Measurements from ENCODE around the gene PSMD13.

PSMD13 gene

GRCh38 chr11:208917-209260 lies 27.9 kb upstream of the PSMD13 start:
- H3K9me3 Mint-ChIP-seq = no peaks in the 10 kb centered on the region
- H3K36me3 Mint-ChIP-seq (ENCODE audit: low read depth) = peaks cover 42% of the 10 kb centered on the region
- H3K27me3 Mint-ChIP-seq (ENCODE audit: low read depth) = no peaks in the 10 kb centered on the region
- H3K27ac Mint-ChIP-seq = peak overlapping the region; percentile 99
- DNase-seq (ENCODE audit: low spot score) = no peak
- H3K4me3 Mint-ChIP-seq = peak overlapping the region; percentile 93
- peaks cover 17% of the 10 kb centered on the region for H3K4me1 Mint-ChIP-seq (ENCODE audit: low read depth)

GRCh38 chr11:209275-210121 lies 27.3 kb upstream of the PSMD13 start:
- H3K4me1 Mint-ChIP-seq (ENCODE audit: low read depth) = peaks cover 16% of the 10 kb centered on the region
- no peak for DNase-seq (ENCODE audit: low spot score)
- peak overlapping the region; percentile 93 for H3K4me3 Mint-ChIP-seq
- H3K9me3 Mint-ChIP-seq = no peaks in the 10 kb centered on the region
- peak overlapping the region; percentile 99 for H3K27ac Mint-ChIP-seq
- no peaks in the 10 kb centered on the region for H3K27me3 Mint-ChIP-seq (ENCODE audit: low read depth)
- peaks cover 41% of the 10 kb centered on the region for H3K36me3 Mint-ChIP-seq (ENCODE audit: low read depth)

GRCh38 chr11:210122-210802 lies 26.5 kb upstream of the PSMD13 start:
- peak overlapping the region; percentile 93 for H3K4me3 Mint-ChIP-seq
- no peaks in the 10 kb centered on the region for H3K27me3 Mint-ChIP-seq (ENCODE audit: low read depth)
- peaks cover 45% of the 10 kb centered on the region for H3K36me3 Mint-ChIP-seq (ENCODE audit: low read depth)
- H3K27ac Mint-ChIP-seq = peak overlapping the region; percentile 67
- DNase-seq (ENCODE audit: low spot score) = no peak
- peaks cover 14% of the 10 kb centered on the region for H3K4me1 Mint-ChIP-seq (ENCODE audit: low read depth)
- H3K9me3 Mint-ChIP-seq = no peaks in the 10 kb centered on the region

- Mint-ChIP-seq H3K27ac (no peak overlapping the region), H3K36me3 (ENCODE audit: low read depth) (peaks cover 45% of the 10 kb centered on the region), H3K27me3 (ENCODE audit: low read depth) (no peaks in the 10 kb centered on the region), H3K4me1 (ENCODE audit: low read depth) (peaks cover 13% of the 10 kb centered on the region), H3K4me3 (peak overlapping the region; percentile 93), H3K9me3 (no peaks in the 10 kb centered on the region)
- no peak for DNase-seq (ENCODE audit: low spot score)
Observed at GRCh38 chr11:210803-211180, 26.0 kb upstream of the PSMD13 start.

GRCh38 chr11:211295-211694 lies 25.5 kb upstream of the PSMD13 start:
- Mint-ChIP-seq H3K36me3 (ENCODE audit: low read depth) (peaks cover 42% of the 10 kb centered on the region), H3K4me3 (peak overlapping the region; percentile 34), H3K9me3 (no peaks in the 10 kb centered on the region), H3K27me3 (ENCODE audit: low read depth) (no peaks in the 10 kb centered on the region), H3K27ac (peak overlapping the region; percentile 31), H3K4me1 (ENCODE audit: low read depth) (peaks cover 9% of the 10 kb centered on the region)
- no peak for DNase-seq (ENCODE audit: low spot score)

- no peak overlapping the region for H3K27ac Mint-ChIP-seq
Observed at GRCh38 chr11:211741-212140, 25.0 kb upstream of the PSMD13 start.

GRCh38 chr11:212150-213100 lies 24.4 kb upstream of the PSMD13 start:
- Mint-ChIP-seq H3K4me3 (no peak overlapping the region), H3K27ac (no peak overlapping the region), H3K4me1 (ENCODE audit: low read depth) (peaks cover 9% of the 10 kb centered on the region), H3K9me3 (no peaks in the 10 kb centered on the region), H3K27me3 (ENCODE audit: low read depth) (no peaks in the 10 kb centered on the region), H3K36me3 (ENCODE audit: low read depth) (peaks cover 38% of the 10 kb centered on the region)
- no peak for DNase-seq (ENCODE audit: low spot score)

More at GRCh38 chr11:211741-212140, 25.0 kb upstream of the PSMD13 start:
- Mint-ChIP-seq H3K9me3 (no peaks in the 10 kb centered on the region), H3K4me1 (ENCODE audit: low read depth) (peaks cover 8% of the 10 kb centered on the region), H3K36me3 (ENCODE audit: low read depth) (peaks cover 40% of the 10 kb centered on the region), H3K27me3 (ENCODE audit: low read depth) (no peaks in the 10 kb centered on the region), H3K4me3 (no peak overlapping the region)
- DNase-seq (ENCODE audit: low spot score) = no peak

- H3K27me3 Mint-ChIP-seq (ENCODE audit: low read depth) = no peaks in the 10 kb centered on the region
- H3K27ac Mint-ChIP-seq = no peak overlapping the region
- DNase-seq (ENCODE audit: low spot score) = no peak
- H3K4me1 Mint-ChIP-seq (ENCODE audit: low read depth) = peaks cover 13% of the 10 kb centered on the region
- H3K36me3 Mint-ChIP-seq (ENCODE audit: low read depth) = peaks cover 42% of the 10 kb centered on the region
- no peaks in the 10 kb centered on the region for H3K9me3 Mint-ChIP-seq
- H3K4me3 Mint-ChIP-seq = no peak overlapping the region
Observed at GRCh38 chr11:213111-213510, 23.7 kb upstream of the PSMD13 start.

- Mint-ChIP-seq H3K4me1 (ENCODE audit: low read depth) (peaks cover 13% of the 10 kb centered on the region), H3K4me3 (no peak overlapping the region), H3K36me3 (ENCODE audit: low read depth) (peaks cover 43% of the 10 kb centered on the region), H3K9me3 (no peaks in the 10 kb centered on the region), H3K27ac (no peak overlapping the region), H3K27me3 (ENCODE audit: low read depth) (no peaks in the 10 kb centered on the region)
- DNase-seq (ENCODE audit: low spot score) = no peak
Observed at GRCh38 chr11:214083-214482, 22.7 kb upstream of the PSMD13 start.

- no peaks in the 10 kb centered on the region for H3K9me3 Mint-ChIP-seq
- H3K36me3 Mint-ChIP-seq (ENCODE audit: low read depth) = peaks cover 35% of the 10 kb centered on the region
- no peak for DNase-seq (ENCODE audit: low spot score)
- H3K27ac Mint-ChIP-seq = peak overlapping the region; percentile 3
- H3K27me3 Mint-ChIP-seq (ENCODE audit: low read depth) = no peaks in the 10 kb centered on the region
- no peak overlapping the region for H3K4me3 Mint-ChIP-seq
- H3K4me1 Mint-ChIP-seq (ENCODE audit: low read depth) = peaks cover 7% of the 10 kb centered on the region
Observed at GRCh38 chr11:215581-216037, 21.2 kb upstream of the PSMD13 start.

GRCh38 chr11:216081-216974 lies 20.4 kb upstream of the PSMD13 start:
- Mint-ChIP-seq H3K36me3 (ENCODE audit: low read depth) (peaks cover 28% of the 10 kb centered on the region), H3K4me3 (no peak overlapping the region), H3K4me1 (ENCODE audit: low read depth) (peaks cover 7% of the 10 kb centered on the region), H3K9me3 (no peaks in the 10 kb centered on the region), H3K27ac (peak overlapping the region; percentile 26), H3K27me3 (ENCODE audit: low read depth) (no peaks in the 10 kb centered on the region)
- no peak for DNase-seq (ENCODE audit: low spot score)

- DNase-seq (ENCODE audit: low spot score) = no peak
- H3K4me3 Mint-ChIP-seq = no peak overlapping the region
- peak overlapping the region; percentile 32 for H3K27ac Mint-ChIP-seq
- peaks cover 5% of the 10 kb centered on the region for H3K4me1 Mint-ChIP-seq (ENCODE audit: low read depth)
- no peaks in the 10 kb centered on the region for H3K9me3 Mint-ChIP-seq
- no peaks in the 10 kb centered on the region for H3K27me3 Mint-ChIP-seq (ENCODE audit: low read depth)
- peaks cover 21% of the 10 kb centered on the region for H3K36me3 Mint-ChIP-seq (ENCODE audit: low read depth)
Observed at GRCh38 chr11:217704-218103, 19.1 kb upstream of the PSMD13 start.

Measured in T-helper 2 cell treated with Interferon-gamma antibody and Interleukin-4, amounts not matched to agents 5 μg/mL and 100 μg/mL, for 36 hours (primary cell).